GM21717 (cell line): ENCODE data around the gene TERT.
"Not testable (repeated sequence)": the region's sequence is repeated elsewhere in the genome, so short reads cannot be mapped to it uniquely, and the experiment has no call there.

Source experiments
- ATAC-seq: cut with Tn5 transposase; IDR thresholded peaks from one replicate; pipeline ENCODE4 v1.9.1; 2021; ENCODE audit warnings: mild to moderate bottlenecking, moderate library complexity; ENCODE audit not compliant: unreplicated experiment

Gene TERT

DNA sequence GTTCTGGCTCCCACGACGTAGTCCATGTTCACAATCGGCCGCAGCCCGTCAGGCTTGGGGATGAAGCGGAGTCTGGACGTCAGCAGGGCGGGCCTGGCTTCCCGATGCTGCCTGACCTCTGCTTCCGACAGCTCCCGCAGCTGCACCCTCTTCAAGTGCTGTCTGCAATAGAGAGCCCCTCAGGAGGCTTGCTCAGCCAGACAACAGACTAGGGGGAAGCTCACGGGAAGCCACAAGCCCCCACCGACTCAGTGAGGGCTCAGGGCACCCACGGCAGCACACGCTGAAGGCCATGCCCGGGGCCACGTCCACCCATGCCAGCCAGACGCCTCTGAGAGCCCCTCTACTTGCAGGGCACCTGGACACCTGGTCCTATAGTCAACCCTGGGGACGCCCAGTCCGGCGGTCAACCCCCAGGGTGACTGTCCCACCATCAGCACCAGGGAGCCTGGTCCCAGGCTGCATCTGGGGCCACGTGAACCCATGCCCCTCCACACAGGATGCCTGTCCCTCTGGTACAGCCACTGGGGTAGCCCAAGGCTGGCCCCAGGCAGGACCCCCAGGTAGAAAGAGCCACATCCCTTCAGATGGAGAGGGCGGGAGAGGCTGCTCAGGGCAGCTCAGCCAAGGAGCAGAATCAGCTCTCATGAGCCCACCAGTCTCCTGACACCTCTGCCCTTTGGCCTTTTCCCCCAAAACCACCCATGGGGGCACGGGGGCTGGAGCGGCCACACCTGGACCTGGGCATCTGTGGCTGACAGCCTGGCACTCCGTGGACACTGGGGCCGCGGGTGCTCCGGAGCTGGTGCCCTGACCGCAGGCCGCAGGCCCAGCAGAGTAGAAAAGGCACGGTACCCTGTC, 14.5 kb downstream of the TERT start:
- no peak for ATAC-seq

DNA sequence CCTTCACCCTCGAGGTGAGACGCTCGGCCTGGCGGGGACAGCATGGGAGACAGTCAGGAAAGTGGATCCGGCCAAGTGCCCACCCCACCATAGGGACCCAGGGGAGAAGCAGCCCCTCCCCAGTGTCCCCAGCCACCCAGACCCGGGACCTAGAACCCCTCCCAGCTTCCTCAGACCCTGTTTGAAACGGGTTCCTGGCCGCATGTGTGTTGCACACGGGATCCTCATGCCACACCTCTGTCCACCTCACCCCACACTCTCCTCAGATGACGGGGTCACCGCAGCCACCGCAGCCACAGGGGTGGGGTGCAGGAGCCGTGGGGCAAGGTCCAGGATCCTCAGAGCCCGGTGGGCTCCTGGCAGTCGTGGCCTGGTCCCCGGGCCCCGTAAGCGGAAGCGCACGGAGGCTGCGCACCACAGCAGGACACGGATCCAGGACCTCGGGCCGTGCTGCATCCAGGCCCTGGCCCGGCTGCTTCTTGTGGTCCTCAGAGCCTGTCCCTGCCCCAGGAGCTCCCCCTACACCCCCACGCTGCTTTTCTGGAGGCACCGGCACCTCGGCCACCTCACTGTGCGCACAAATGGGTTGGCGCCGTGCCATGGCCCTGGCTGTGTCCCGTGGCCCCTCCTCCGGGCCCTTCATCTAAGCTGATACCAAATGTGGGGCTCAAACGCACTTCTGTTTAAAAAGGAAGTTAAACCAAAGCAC, 15.3 kb downstream of the TERT start:
- ATAC-seq, result no peak

DNA sequence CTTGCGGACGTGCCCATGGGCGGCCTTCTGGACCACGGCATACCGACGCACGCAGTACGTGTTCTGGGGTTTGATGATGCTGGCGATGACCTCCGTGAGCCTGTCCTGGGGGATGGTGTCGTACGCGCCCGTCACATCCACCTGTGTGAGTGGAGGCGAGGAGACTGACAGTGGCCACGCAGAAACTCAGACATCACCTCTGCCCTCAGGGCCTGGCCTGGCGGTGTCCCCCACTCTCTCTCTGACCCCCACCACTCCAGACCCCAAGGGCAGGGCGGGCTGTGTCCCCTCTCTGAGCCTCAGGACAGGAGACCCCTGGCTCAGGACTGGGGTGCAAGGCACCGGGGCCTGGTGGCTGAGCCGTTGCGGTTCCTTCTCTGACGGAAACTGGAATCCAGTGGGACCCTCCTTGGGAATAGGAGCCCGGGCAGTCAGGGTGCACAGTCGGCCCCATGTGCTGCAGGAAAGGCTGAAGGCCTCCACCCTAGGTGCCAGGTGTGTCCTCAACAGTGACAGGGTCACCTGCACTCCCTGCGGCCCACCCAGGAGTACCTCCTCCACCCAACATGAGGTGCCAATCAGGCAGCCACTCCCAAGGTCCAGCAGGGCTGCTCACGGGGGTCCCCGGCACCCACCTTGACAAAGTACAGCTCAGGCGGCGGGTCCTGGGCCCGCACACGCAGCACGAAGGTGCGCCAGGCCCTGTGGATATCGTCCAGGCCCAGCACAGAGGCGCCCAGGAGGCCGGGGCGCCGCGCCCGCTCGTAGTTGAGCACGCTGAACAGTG, 16.0 kb downstream of the TERT start:
- ATAC-seq, result no peak

DNA sequence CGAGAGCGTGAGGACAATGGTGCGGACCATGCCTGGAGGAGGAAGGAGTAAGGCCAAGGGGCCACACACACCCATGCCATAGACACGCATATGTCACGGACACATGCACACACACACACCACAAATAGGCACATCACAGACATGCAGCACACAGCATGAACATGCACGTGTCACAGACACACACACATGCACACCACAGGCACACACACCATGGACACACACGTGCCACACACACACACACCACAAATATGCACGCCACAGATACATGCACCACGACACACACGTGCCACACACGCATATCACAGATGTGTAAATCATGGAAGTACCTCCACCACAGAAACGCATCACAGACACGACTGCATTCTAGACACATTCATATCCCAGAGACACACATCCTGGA, 16.7 kb downstream of the TERT start:
- no peak for ATAC-seq

DNA sequence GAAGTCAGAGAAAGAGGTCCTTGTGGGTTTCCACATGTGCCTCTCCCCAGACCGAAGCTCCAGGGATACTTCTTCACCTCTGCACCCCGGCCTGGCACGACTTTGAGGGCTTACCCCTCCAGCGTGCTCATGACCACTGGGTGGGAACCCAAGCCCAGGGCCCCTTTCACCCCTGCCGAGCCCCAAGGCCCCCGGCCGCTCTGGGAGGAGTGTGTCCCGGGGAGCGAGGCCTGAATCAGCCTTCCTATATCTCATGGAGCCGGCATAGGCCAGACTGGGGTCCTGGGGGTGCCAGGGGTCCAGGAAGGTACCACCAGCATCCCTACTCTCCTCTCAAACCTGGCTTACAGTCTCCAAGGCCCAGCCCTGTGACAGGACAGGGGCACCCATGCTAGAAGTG, 17.1 kb downstream of the TERT start:
- no peak for ATAC-seq

DNA sequence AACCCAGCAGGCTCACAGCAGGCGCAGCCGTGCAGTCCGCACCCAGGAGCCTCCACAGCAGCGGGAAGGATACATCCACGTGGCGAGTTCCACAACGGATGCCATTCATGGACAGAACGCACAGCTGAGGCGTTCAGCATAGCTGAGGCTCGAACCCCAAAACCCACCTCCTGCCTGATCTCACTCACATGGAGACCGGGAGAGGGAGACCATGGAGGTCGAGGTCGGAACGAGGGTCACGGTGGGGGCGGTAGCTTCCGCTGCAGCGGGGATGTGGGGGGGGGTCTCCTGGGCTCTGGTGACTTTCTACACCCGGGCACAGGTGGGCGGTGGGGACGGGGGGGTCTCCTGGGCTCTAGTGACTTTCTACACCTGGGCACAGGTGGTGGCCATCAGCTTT, 17.5 kb downstream of the TERT start:
- no peak for ATAC-seq

DNA sequence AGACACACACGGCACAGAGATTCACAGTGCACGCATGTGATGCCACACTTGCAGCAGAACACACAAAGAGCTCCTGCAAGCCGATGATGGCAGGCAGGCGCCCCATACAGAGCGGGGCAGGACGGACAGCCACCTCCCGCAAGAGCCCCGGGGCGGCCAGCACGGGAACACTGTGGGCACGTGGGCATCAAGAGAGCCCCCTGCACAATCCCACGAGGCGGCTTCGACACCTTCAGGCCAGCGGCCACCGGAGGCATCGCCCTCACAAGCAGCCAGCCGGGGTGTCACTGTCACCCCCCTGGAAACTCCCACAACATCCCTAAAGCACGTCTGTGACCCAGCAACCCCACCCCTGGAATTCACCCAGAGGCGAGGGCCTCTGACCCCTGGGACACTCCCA, 17.9 kb downstream of the TERT start:
- ATAC-seq, result no peak

DNA sequence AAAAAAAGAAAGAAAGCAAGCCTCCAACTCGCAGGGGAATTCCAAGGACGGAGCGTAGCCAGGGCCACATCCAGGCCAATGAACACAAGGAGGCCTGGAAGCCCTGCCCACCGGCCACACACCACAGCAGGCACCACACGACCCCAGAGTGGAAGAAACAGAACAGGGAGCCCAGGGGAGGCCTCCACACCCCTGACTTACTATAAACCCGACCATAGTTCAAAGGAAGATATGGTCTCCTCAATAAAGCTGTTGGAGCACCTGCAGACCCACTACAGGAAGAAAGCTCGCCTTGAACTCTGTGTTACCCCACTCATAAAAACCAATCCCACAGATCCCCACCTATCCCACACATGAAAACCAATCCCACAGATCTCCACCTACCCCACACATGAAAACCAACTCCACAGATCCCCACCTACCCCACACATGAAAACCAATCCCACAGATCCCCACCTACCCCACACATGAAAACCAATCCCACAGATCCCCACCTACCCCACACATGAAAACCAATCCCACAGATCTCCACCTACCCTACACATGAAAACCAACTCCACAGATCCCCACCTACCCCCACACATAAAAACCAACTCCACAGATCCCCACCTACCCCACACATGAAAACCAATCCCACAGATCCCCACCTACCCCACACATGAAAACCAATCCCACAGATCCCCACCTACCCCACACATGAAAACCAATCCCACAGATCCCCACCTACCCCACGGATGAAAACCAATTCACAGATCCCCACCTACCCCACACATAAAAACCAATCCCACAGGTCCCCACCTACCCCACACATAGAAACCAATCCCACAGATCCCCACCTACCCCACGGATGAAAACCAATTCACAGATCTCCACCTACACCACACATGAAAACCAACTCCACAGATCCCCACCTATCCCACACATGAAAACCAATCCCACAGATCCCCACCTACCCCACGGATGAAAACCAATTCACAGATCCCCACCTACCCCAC, 19.2 kb downstream of the TERT start:
- ATAC-seq, result not testable (repeated sequence)

DNA sequence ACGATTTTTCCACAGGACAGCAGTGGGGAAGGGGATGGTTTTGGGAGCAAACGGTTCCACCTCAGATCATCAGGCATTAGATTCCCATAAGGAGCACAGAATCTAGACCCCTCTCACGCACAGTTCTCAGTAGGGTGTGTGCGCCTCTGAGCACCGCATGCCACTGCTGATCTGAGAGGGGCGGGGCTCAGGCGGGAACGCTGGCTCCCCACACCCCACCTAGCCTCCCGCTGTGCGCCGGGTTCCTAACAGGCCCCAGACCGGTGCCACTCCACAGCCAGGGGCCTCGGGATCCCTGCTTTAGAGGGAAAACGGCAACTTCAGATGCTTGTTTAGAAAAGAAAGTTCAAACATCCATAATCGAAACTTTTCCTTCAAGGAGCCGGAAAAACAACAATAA, 20.4 kb downstream of the TERT start:
- no peak for ATAC-seq

DNA sequence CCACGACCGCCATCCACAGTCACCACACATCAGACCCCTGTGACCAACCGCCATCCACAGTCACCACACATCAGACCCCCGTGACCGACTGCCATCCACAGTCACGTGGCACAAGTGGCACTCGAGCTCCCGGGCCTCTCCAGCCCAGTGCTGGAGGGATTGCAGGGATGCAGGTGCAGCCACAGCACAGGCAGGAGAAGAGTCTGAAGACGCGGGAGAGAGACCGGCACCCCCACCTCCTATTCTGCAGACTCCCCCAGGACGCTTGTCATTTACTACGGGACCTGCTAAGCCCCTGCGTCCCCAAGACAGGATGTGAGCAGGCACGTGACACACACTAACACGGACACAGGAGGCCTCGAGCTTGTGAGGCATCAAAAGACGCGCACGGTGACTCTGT, 21.1 kb downstream of the TERT start:
- ATAC-seq, result no peak

DNA sequence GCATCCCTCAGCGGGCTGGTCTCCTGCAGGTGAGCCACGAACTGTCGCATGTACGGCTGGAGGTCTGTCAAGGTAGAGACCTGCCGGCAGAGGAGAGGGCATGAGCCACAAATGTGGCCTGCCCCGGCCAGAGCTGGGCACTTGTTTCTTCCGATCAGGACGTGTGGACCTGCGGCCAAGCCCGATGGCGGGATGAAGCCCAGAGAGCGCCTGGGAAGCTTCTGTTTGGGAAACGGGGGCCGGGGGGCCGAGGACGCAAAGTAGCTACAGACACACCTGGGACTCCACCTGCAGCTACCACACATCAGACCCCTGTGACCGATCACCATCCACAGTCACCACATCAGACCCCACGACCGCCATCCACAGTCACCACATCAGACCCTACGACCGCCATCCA, 22.7 kb downstream of the TERT start:
- ATAC-seq, result no peak

DNA sequence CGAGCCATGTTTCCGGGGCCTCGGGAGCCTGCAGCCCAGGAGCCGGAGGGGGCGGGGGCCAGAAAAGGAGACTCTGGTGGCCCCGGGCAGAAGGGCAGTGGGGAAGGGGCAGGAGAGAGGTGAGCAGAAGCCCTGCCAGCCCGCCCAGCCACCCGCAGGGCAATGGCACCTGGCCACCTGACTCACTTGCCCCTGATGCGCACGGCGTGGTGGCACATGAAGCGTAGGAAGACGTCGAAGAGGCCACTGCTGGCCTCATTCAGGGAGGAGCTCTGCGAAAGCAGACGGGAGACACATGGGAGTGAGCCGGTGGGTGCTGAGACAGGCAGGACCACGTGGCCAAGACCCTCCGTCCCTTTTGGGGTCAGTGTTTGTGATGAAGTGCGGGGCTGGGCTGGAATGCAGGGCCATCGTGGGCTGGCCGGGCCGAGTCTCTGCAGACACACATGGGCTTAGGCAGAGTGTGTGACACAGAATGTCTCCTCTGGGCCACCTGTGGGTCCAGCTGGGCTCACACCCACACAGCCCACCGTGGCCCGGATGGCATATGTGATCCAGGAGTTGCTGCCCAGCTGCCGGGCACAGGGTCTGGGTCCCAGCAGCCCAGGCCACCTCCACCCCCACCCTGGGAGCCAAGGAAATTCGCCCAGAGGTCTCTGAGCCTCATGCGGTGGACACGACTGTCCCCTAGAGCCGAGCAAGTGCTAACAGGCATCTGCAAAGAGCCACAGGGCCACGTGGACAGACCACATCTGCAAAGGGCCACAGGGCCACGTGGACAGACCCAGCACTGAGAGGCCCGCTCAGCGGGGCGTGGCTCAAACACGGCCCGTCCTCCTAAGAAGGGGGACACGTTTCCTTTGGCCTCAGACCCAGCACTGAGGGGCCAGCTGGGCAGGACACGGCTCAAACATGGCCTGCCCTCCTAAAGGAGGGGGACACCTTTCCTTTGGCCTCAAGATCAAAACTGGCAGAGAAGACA, 23.6 kb downstream of the TERT start:
- ATAC-seq, result no peak

DNA sequence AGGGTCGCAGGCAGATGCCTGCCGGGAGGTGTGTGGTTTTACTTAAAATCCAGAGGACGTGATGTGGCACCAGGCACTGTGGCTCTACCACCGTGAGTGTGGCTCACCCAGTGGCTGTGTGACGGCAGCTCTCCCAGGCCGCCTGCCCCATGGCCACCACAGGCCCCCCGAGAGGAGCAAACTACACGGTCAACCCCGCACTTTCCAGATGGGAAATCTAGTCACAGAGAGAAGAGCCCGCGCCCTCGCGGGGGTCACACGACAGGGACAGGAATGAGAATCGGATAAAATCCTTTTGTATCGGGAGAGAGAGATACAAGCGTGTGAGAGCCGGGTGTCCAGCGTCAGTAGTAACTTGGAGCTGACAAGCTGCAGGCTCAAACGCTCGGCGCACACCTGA, 24.4 kb downstream of the TERT start:
- ATAC-seq, result no peak

DNA sequence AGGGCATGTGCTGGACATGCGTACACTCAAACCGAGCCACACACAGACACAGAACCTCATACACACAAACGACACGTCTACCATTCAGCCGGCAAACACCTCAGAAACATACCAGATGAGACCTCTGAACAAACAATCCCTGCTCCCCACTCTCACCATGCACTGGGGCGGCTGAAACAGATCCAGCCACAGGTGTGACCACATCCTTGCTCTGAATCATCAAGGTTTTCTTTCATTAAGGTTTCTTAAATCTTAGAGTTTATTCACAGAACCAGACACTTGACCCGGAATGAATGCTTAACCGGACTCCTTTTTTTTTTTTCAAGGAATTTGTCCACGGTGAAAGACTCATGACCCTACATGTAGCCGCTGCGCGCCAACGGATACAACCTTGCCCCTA, 26.2 kb downstream of the TERT start:
- no peak for ATAC-seq

DNA sequence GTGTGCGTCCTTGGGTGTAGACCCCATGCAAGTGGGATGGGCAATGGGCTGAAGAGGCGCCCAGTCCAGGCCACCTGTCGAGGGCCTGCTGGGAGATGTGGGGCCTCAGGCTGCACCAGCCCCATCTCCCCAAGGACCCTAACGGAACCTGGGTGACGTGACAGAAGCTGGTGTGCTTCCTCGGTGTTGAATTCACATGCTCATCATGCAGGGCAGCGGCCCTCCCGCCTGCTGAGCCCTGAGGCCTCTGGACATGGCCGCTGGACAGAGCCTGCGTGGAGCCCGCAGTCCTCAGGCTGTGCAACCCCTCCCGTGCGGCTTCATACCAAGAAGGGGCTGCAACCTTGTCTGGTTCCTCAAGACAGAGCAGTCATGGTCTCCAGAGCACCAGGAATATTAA, 26.8 kb downstream of the TERT start:
- no peak for ATAC-seq

DNA sequence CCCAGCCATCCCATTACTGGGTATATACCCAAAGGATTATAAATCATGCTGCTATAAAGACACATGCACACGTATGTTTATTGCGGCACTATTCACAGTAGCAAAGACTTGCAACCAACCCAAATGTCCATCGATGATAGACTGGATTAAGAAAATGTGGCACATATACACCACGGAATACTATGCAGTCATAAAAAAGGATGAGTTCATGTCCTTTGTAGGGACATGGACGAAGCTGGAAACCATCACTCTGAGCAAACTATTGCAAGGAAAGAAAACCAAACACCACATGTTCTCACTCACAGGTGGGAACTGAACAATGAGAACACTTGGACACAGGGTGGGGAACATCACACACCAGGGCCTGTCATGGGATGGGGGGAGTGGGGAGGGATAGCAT, 27.4 kb downstream of the TERT start:
- not testable (repeated sequence) for ATAC-seq

DNA sequence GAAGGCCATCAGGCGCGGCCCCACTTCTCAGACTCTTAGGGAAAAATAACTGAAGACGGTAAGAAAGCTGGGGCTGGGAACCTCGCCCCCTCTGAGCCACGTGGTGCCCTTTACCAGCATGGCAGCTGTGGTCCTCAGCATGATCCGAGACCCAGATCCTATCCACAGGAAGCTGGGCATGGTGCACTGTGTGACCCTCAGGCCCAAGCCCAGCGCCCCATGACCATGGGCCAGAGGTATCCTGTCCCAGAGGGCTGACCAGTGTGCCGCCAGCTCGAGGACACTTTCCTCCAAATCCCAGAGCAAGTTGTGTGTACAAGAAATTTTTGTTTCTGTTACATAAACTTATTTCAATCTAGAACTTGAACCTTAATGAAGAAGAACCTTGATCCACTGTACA, 28.1 kb downstream of the TERT start:
- no peak for ATAC-seq

DNA sequence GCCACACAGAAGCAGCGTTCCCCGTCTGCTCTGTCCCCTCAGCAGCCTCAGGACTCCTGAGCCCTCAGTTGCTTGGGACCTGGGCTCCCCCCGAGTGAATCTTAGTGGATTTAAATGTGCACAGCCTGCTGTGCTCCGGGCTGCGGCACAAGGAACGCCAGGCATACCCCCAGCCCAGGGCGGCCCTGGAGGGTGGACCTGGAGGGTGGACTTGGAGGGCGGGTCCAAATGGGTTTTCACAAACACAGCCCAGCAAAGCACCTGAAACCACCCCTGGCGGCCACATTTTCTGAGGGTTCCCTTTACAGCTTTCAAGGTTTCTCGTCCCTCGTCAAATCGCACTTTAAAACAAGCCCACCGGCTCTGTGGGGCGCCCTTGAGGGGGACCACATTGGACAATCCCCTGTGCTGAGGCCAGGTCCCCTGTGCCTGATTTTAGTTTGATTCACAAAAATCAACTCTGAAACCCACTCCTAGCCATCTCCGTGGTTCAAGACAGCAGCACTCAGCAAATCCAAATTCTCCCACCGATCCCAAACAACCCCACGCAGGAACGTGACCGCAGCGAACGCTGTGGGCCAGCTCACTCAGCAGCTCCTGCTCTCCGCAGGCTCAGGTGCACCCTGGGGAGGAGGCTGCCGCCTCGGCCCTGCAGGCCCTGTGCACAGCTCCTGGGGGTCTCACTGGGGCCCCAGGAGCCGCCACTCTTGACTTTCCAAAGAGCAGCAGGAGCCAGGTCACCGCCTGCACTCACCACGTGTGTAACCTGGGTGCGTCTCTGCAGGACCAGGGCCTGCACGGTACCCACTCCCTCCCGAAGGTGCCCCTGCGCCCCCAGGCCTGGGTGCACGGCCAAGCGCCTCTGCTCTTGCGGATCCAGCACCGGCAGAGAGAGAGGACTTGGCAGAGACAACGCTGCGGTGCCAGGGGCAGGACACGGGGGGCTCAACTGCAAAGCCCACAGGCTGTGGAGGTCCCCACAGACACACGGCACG, 29.1 kb downstream of the TERT start:
- no peak for ATAC-seq
